ENCODE results near the gene NES.

Gene NES

GRCh38 chr1:156711011-156711817 is 34.0 kb upstream of the NES start:
- H3K36me3 ChIP-seq (ENCODE audit: control insufficient read depth in 2 of 2, insufficient read depth in 2 of 2, low read length in 2 of 2): no peaks in the 10 kb centered on the region

GRCh38 chr1:156709757-156710489 is 32.7 kb upstream of the NES start:
- H3K9me3 ChIP-seq (ENCODE audit: control insufficient read depth in 2 of 2, low read length in 2 of 2): no peaks in the 10 kb centered on the region
- H3K27ac ChIP-seq (ENCODE audit: low read depth in 2 of 2, low read length in 2 of 2): no peak overlapping the region
- no peak overlapping the region for H3K9ac ChIP-seq (ENCODE audit: low read depth in 1 of 2, low read length in 2 of 2)
- H3K4me3 ChIP-seq (ENCODE audit: low read length in 2 of 2): no peak overlapping the region
- H3K27me3 ChIP-seq (ENCODE audit: control insufficient read depth in 2 of 2, insufficient read depth in 2 of 2, low read length in 2 of 2): peaks cover 4 to 6% of the 10 kb centered on the region in 2 donors
- H3K4me1 ChIP-seq (ENCODE audit: control insufficient read depth in 2 of 2, insufficient read depth in 2 of 2, low read length in 2 of 2): peaks cover 21 to 24% of the 10 kb centered on the region in 2 donors
- no peaks in the 10 kb centered on the region for H3K36me3 ChIP-seq (ENCODE audit: control insufficient read depth in 2 of 2, insufficient read depth in 2 of 2, low read length in 2 of 2)

More at GRCh38 chr1:156711011-156711817, 34.0 kb upstream of the NES start:
- Histone ChIP-seq H3K4me3 (ENCODE audit: low read length in 2 of 2) (no peak overlapping the region), H3K9ac (ENCODE audit: low read depth in 1 of 2, low read length in 2 of 2) (no peak overlapping the region), H3K4me1 (ENCODE audit: control insufficient read depth in 2 of 2, insufficient read depth in 2 of 2, low read length in 2 of 2) (peaks cover 10 to 12% of the 10 kb centered on the region in 2 donors), H3K27ac (ENCODE audit: low read depth in 2 of 2, low read length in 2 of 2) (no peak overlapping the region), H3K9me3 (ENCODE audit: control insufficient read depth in 2 of 2, low read length in 2 of 2) (no peaks in the 10 kb centered on the region), H3K27me3 (ENCODE audit: control insufficient read depth in 2 of 2, insufficient read depth in 2 of 2, low read length in 2 of 2) (peaks cover 0 to 2% of the 10 kb centered on the region in 2 donors)

GRCh38 chr1:156709031-156709430 is 31.8 kb upstream of the NES start:
- peaks cover 12 to 15% of the 10 kb centered on the region in 2 donors for H3K27me3 ChIP-seq (ENCODE audit: control insufficient read depth in 2 of 2, insufficient read depth in 2 of 2, low read length in 2 of 2)
- no peaks in the 10 kb centered on the region for H3K9me3 ChIP-seq (ENCODE audit: control insufficient read depth in 2 of 2, low read length in 2 of 2)
- no peak overlapping the region for H3K9ac ChIP-seq (ENCODE audit: low read depth in 1 of 2, low read length in 2 of 2)
- H3K36me3 ChIP-seq (ENCODE audit: control insufficient read depth in 2 of 2, insufficient read depth in 2 of 2, low read length in 2 of 2): no peaks in the 10 kb centered on the region
- H3K27ac ChIP-seq (ENCODE audit: low read depth in 2 of 2, low read length in 2 of 2): no peak overlapping the region
- peaks cover 23 to 26% of the 10 kb centered on the region in 2 donors for H3K4me1 ChIP-seq (ENCODE audit: control insufficient read depth in 2 of 2, insufficient read depth in 2 of 2, low read length in 2 of 2)
- H3K4me3 ChIP-seq (ENCODE audit: low read length in 2 of 2): no peak overlapping the region

GRCh38 chr1:156708218-156708661 is 31.0 kb upstream of the NES start:
- no peaks in the 10 kb centered on the region for H3K36me3 ChIP-seq (ENCODE audit: control insufficient read depth in 2 of 2, insufficient read depth in 2 of 2, low read length in 2 of 2)
- peaks cover 23 to 26% of the 10 kb centered on the region in 2 donors for H3K4me1 ChIP-seq (ENCODE audit: control insufficient read depth in 2 of 2, insufficient read depth in 2 of 2, low read length in 2 of 2)
- H3K9ac ChIP-seq (ENCODE audit: low read depth in 1 of 2, low read length in 2 of 2): no peak overlapping the region
- H3K4me3 ChIP-seq (ENCODE audit: low read length in 2 of 2): no peak overlapping the region
- H3K27me3 ChIP-seq (ENCODE audit: control insufficient read depth in 2 of 2, insufficient read depth in 2 of 2, low read length in 2 of 2): peaks cover 16 to 20% of the 10 kb centered on the region in 2 donors
- H3K27ac ChIP-seq (ENCODE audit: low read depth in 2 of 2, low read length in 2 of 2): no peak overlapping the region
- no peaks in the 10 kb centered on the region for H3K9me3 ChIP-seq (ENCODE audit: control insufficient read depth in 2 of 2, low read length in 2 of 2)

- H3K4me1 ChIP-seq (ENCODE audit: control insufficient read depth in 2 of 2, insufficient read depth in 2 of 2, low read length in 2 of 2): peaks cover 23 to 26% of the 10 kb centered on the region in 2 donors
- no peaks in the 10 kb centered on the region for H3K36me3 ChIP-seq (ENCODE audit: control insufficient read depth in 2 of 2, insufficient read depth in 2 of 2, low read length in 2 of 2)
- no peak overlapping the region for H3K9ac ChIP-seq (ENCODE audit: low read depth in 1 of 2, low read length in 2 of 2)
- H3K4me3 ChIP-seq (ENCODE audit: low read length in 2 of 2): no peak overlapping the region
- peaks cover 20% of the 10 kb centered on the region in 2 donors for H3K27me3 ChIP-seq (ENCODE audit: control insufficient read depth in 2 of 2, insufficient read depth in 2 of 2, low read length in 2 of 2)
- no peaks in the 10 kb centered on the region for H3K9me3 ChIP-seq (ENCODE audit: control insufficient read depth in 2 of 2, low read length in 2 of 2)
- no peak overlapping the region for H3K27ac ChIP-seq (ENCODE audit: low read depth in 2 of 2, low read length in 2 of 2)
Observed at GRCh38 chr1:156707417-156708217, 30.4 kb upstream of the NES start.

- Histone ChIP-seq H3K9ac (ENCODE audit: low read depth in 1 of 2, low read length in 2 of 2) (peak overlapping the region; percentile 26 to 57), H3K4me3 (ENCODE audit: low read length in 2 of 2) (peak overlapping the region; percentile 66), H3K27me3 (ENCODE audit: control insufficient read depth in 2 of 2, insufficient read depth in 2 of 2, low read length in 2 of 2) (peaks cover 20% of the 10 kb centered on the region in 2 donors), H3K9me3 (ENCODE audit: control insufficient read depth in 2 of 2, low read length in 2 of 2) (no peaks in the 10 kb centered on the region), H3K27ac (ENCODE audit: low read depth in 2 of 2, low read length in 2 of 2) (peak overlapping the region; percentile 53 to 63), H3K4me1 (ENCODE audit: control insufficient read depth in 2 of 2, insufficient read depth in 2 of 2, low read length in 2 of 2) (peaks cover 23 to 26% of the 10 kb centered on the region in 2 donors), H3K36me3 (ENCODE audit: control insufficient read depth in 2 of 2, insufficient read depth in 2 of 2, low read length in 2 of 2) (no peaks in the 10 kb centered on the region)
Observed at GRCh38 chr1:156706657-156707416, 29.6 kb upstream of the NES start.

GRCh38 chr1:156705918-156706656 is 28.9 kb upstream of the NES start:
- Histone ChIP-seq H3K27ac (ENCODE audit: low read depth in 2 of 2, low read length in 2 of 2) (peak overlapping the region; percentile 53 to 63), H3K9ac (ENCODE audit: low read depth in 1 of 2, low read length in 2 of 2) (peak overlapping the region; percentile 32 to 57), H3K4me3 (ENCODE audit: low read length in 2 of 2) (peak overlapping the region; percentile 66), H3K9me3 (ENCODE audit: control insufficient read depth in 2 of 2, low read length in 2 of 2) (no peaks in the 10 kb centered on the region), H3K36me3 (ENCODE audit: control insufficient read depth in 2 of 2, insufficient read depth in 2 of 2, low read length in 2 of 2) (no peaks in the 10 kb centered on the region), H3K27me3 (ENCODE audit: control insufficient read depth in 2 of 2, insufficient read depth in 2 of 2, low read length in 2 of 2) (peaks cover 20 to 23% of the 10 kb centered on the region in 2 donors), H3K4me1 (ENCODE audit: control insufficient read depth in 2 of 2, insufficient read depth in 2 of 2, low read length in 2 of 2) (peaks cover 23 to 26% of the 10 kb centered on the region in 2 donors)

GRCh38 chr1:156705321-156705917 is 28.2 kb upstream of the NES start, which contains the start of gene CRABP2:
Gene CRABP2, minus strand, starts transcription at chr1:156705583. Its CDS starts 137 bp downstream, at chr1:156705446.
- H3K9ac ChIP-seq (ENCODE audit: low read depth in 1 of 2, low read length in 2 of 2): peak within 1 kb of the TSS; percentile 32 to 57
- H3K27ac ChIP-seq (ENCODE audit: low read depth in 2 of 2, low read length in 2 of 2): peak within 1 kb of the TSS; percentile 53 to 63
- H3K4me3 ChIP-seq (ENCODE audit: low read length in 2 of 2): peak within 1 kb of the TSS; percentile 66
- H3K4me1 ChIP-seq (ENCODE audit: control insufficient read depth in 2 of 2, insufficient read depth in 2 of 2, low read length in 2 of 2): peaks cover 23 to 26% of the 10 kb centered on the region in 2 donors
- no peaks in the 10 kb centered on the region for H3K36me3 ChIP-seq (ENCODE audit: control insufficient read depth in 2 of 2, insufficient read depth in 2 of 2, low read length in 2 of 2)
- peaks cover 20 to 24% of the 10 kb centered on the region in 2 donors for H3K27me3 ChIP-seq (ENCODE audit: control insufficient read depth in 2 of 2, insufficient read depth in 2 of 2, low read length in 2 of 2)
- no peaks in the 10 kb centered on the region for H3K9me3 ChIP-seq (ENCODE audit: control insufficient read depth in 2 of 2, low read length in 2 of 2)
